HK-2 (cell line): ENCODE results near the gene SLC2A6.
"Not testable (repeated sequence)": the region's sequence is repeated elsewhere in the genome, so short reads cannot be mapped to it uniquely, and the experiment has no call there.

Experiments used
- DNase-seq: peaks from one replicate; pipeline ENCODE4 v3.0.0-alpha.2; 2018; ENCODE audit not compliant: unreplicated experiment

The SLC2A6 gene

GRCh38 chr9:133460405-133461175 lies 18.3 kb downstream of the SLC2A6 start:
- DNase-seq: peak; percentile 65

DNA sequence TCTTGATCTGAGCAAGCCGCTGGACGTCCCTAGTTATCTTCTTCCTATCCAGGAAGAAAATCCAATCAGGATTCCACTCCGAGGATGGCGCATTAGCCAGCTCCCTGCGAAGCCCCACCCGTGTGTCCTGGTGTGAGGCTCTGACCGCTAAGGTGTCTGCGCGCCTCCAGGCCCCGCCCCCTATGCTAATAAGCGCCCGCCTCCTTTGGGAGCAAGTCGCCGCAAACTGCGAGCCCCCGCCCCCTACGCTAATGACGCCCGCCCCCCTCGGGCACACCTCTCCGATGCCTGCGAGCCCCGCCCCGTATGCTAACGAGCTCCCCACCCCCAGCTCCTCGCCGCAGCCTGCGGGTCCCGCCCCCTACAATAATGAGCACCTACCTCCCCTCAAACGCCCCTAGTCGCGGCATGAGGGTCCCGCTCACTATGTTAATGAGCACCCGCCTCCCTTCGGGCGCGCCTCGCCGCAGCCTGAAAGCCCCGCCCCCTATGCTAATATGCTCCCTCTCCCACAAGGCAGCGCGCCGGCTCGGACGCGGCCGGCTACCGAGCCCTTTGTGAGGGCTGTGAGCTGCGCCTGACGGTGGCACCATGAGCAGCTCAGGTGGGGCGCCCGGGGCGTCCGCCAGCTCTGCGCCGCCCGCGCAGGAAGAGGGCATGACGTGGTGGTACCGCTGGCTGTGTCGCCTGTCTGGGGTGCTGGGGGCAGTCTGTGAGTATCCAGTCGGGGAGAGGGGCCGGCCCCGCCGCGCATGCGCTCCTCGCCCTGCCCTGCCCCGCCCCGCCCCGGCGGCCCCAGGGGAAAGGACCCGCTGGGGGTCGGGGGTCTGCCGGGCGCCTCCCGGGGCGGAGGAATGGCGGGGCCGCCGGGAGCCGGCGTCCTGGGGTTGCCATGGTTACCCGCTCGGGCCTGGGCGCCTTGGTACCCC lies 19.2 kb downstream of the SLC2A6 start, which contains the start of gene CACFD1:
Gene CACFD1, plus strand, starts transcription at position 503 of the 929 bp plus-strand sequence. Its CDS starts 89 bp downstream, at position 592.
- peak; percentile 97 for DNase-seq

- DNase-seq: no peak
Observed at GRCh38 chr9:133458643-133459312, 20.1 kb downstream of the SLC2A6 start.

DNA sequence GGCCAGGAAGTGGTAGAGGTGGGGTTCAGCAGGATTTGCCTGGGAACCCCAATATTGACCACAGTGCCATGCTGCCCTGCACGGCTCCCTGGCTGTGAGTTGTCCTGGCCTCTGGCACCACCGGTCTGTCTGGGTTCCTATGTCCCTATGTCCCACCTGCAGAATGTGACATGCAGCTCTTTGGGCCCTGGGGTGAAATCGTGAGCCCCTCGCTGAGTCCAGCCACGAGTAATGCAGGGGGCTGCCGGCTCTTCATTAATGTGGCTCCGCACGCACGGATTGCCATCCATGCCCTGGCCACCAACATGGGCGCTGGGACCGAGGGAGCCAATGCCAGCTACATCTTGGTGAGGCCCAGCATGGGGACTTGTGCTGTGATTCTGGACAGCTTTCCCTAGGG lies 21.2 kb downstream of the SLC2A6 start:
- DNase-seq: no peak

GRCh38 chr9:133457233-133457632 lies 21.7 kb downstream of the SLC2A6 start:
- DNase-seq: no peak

- no peak for DNase-seq
Observed at GRCh38 chr9:133456409-133456808, 22.5 kb downstream of the SLC2A6 start.

DNA sequence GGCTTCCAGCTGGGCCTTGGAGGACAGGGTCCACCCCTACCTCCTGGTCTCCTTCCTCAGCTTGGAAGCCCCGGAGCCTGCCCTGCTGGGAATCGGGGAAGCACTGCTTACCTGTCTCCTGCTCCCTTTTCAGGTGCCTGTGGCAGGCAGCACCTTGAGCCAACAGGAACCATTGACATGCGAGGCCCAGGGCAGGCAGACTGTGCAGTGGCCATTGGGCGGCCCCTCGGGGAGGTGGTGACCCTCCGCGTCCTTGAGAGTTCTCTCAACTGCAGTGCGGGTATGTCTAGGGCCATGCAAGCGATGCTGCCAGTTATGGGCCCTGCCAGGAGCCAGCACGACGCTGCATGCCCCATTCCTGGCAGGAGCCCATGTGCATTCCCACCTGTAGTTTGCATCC lies 23.0 kb downstream of the SLC2A6 start:
- no peak for DNase-seq

- DNase-seq: no peak
Observed at GRCh38 chr9:133454943-133455673, 23.8 kb downstream of the SLC2A6 start.

DNA sequence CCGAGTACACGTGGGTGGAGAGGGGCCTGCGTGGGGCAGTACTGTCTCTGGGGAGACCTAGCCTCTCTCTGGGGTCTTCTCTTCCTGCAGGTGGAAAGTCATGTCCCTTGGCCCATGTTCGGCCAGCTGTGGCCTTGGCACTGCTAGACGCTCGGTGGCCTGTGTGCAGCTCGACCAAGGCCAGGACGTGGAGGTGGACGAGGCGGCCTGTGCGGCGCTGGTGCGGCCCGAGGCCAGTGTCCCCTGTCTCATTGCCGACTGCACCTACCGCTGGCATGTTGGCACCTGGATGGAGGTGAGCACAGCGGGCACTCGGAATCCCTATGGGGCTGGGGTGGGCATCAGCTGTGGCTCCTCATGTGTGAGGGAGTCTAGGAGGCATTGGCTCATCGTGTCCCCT lies 24.6 kb downstream of the SLC2A6 start:
- DNase-seq: no peak

- DNase-seq: no peak
Observed at GRCh38 chr9:133453651-133454050, 25.2 kb downstream of the SLC2A6 start.

DNA sequence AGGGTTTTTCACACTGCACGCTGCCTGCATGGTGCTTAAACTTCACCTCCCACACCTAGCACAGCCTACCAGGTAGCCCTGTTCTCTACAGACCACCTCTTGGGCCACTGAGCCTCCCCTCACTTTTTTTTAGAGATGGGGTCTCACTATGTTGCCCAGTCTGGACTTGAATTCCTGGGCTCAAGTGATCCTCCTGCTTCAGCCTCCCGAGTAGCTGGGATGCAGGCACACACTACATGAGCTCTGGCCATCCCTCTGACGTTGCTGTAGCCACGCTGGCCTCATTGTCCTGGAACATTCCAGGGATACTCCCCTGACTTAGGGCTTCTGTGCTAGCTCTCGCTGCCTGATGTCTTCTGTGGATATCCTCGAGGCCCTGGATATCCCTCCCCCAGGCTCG lies 26.3 kb downstream of the SLC2A6 start:
- DNase-seq: no peak

- not testable (repeated sequence) for DNase-seq
Observed at GRCh38 chr9:133451865-133452264, 27.0 kb downstream of the SLC2A6 start.

DNA sequence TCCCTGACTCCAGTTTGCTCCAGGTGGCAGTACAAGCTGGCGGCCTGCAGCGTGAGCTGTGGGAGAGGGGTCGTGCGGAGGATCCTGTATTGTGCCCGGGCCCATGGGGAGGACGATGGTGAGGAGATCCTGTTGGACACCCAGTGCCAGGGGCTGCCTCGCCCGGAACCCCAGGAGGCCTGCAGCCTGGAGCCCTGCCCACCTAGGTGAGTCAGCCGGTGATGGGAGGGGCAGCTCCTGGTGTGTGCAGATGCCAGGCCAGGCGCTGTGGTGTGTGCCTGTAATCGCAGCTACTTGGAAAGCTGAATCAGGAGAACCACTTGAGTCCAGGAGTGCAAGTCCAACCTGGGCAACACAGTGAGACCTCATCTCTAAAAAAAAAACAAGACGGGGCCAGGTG lies 29.1 kb downstream of the SLC2A6 start:
- DNase-seq: peak; percentile 70

GRCh38 chr9:133448487-133448972 lies 30.4 kb downstream of the SLC2A6 start:
- DNase-seq: no peak

- no peak for DNase-seq
Observed at GRCh38 chr9:133445293-133445969, 33.5 kb downstream of the SLC2A6 start.

DNA sequence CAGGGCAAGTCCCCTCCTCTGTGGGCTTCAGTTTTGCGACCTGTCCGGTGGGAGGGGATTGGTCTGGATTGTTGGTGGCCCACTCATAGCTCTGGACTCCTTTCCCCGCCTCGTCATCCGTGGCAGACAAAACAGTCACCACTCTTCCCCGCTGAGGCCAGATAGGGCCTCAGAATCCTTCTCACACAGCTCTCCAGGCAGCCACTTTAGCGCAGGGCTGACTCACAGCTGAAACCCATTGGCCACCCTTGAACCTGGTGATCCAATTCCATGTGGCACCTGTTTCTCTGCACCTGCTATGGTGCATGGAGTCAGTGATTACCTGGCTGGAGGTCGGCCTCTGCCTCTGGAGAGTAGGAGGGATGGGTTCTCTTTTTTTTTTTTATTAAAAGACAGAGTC lies 34.9 kb downstream of the SLC2A6 start:
- DNase-seq: peak; percentile 52

DNA sequence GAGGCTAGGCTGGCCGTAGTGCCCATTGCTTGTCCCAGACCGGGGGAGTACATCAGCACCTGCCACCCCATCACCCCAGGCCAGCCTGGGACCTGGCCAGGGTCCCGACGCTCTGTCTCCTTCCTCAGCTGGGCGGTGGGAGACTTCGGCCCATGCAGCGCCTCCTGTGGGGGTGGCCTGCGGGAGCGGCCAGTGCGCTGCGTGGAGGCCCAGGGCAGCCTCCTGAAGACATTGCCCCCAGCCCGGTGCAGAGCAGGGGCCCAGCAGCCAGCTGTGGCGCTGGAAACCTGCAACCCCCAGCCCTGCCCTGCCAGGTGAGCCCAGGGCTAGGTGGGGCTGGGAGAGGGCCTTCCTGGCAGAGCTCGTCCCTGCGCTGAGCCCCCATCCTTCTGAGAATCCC lies 35.7 kb downstream of the SLC2A6 start:
- DNase-seq: no peak

DNA sequence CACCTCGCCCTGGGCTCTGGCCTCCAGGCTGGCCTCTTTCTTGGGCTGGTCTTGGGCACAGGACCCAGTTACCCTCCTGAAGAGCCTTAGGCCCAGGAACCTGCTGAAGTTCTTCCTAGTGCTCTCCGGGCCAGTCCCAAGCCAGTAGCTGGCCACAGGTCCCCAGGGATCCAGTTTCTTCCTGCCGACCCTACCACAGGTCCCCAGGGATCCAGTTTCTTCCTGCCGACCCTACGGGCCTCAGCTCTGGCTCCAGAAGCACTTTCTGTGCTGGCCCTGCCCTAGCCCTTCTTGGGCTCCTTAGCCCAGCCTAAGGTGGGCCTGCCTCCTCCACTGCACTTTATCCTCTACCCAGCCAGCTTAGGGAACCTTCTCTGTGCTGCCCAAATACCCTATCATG lies 37.3 kb downstream of the SLC2A6 start:
- DNase-seq: no peak

DNA sequence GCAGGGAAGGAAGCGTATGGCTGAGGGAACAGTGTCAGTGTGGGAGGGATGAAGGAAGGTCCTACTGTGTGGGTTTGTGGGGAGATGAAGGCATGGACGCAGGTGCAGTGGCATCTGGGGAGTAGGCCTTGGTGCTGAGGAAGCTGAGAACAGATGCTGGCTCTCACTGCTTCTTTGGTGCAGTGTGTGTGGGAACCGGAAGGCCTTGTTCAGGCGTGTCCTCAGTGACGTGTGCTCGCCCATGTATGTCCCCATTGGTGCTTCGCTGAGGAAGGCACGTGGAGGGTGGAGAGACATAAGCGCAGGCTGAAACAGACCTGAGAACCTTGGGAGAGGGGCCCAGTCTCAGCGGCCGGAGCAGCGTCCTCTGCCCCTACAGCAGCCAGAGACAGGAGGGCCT lies 38.0 kb downstream of the SLC2A6 start:
- DNase-seq: no peak

GRCh38 chr9:133439337-133439736 lies 39.6 kb downstream of the SLC2A6 start:
- DNase-seq: no peak
